Posterior vena cava (tissue), 2 donors: ENCODE measurements around the gene FMN1. TPM values are rescaled to one million over a fixed set of nuclear protein-coding genes. Genes with fewer than 3 reads are reported as not detected.
"Not testable (repeated sequence)": the region's sequence is repeated elsewhere in the genome, so short reads cannot be mapped to it uniquely, and the experiment has no call there.

ENCODE experiments used
- DNase-seq: peaks from one replicate; pipeline ENCODE4 v3.0.0-alpha.2; 2020; ENCODE audit warnings: low spot score
- intact Hi-C, 2 donors: fragments of 100-400 bp; cut with DNase I; formaldehyde crosslinking; loops; one replicate each; pipeline versions ENCODE4 v1.14.1 to v1.14.2; 2022 to 2023
- total RNA-seq, 2 donors: library from RNA; stranded (reverse); fragmentation: NEBNext Ultra II Directional; extraction: Animal tissue kit (Norgen Biotek cat#: 25700); gene quantifications; one replicate each; pipeline ENCODE4 v1.2.1, GENCODE V29; 2021
- donor health status: DM: yes; HTN: yes; CAD: no.
- donor health status: DM: yes; HTN: yes; CAD: no.

The FMN1 gene
- total RNA-seq, 2 donors from 2014 or later: 20.2 to 26.6 TPM

DNA sequence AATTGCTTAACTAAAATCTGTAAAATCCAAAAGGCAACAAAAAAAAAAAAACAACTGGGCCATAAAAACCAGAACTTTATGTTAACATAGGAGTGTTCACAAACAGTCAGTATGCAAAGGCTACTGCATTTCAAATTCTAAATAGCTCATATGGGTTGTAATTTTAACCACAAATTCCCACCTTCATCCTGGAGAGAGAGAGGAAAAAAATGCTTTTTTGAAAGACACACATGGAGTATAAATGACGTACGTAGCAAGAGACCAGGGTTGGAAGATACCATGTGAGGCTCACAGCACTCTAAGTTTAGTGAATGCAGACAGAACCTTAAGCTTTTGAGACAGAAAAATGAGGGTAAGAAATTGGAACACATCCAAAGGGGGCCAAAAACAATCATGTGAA is 115.9 kb downstream of the FMN1 start:
- intact Hi-C loops: no loop called here
- DNase-seq: no peak

DNA sequence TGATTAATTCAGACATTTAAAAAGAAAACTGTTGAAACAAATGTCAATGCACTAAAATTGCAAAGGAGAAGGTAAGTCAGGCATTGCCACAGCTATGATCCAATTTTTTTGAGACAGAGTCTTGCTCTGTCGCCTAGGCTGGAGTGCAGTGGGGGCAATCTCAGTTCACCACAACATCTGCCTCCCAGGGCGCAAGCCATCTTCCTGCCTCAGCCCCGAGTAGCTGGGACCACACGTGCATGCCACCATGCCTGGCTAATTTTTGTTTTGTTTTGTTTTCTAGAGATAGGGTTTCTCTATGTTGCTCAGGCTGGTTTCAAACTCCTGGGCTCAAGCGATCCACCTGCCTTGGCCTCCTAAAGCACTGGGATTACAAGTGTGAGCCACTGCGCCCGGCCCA is 117.6 kb downstream of the FMN1 start:
- DNase-seq: no peak
- intact Hi-C loops: no loop called here

DNA sequence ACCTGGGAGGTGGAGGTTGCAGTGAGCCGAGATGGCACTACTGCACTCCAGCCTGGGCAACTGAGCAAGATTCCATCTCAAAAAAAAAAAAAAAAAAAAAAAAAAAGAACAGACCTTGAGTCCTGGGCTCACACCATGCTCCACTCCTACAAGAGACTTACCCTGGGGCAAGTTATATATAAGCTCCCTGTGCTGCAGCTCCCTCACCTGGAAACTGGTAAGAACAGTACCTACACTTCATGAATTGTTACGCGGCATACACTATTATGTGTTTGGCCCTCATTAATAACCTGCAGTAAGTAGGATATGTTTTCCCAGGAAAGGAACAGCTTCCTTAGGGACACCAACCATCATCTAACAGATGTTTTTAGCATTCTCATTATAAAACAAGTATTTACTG is 119.6 kb downstream of the FMN1 start:
- intact Hi-C loops: no loop called here
- no peak for DNase-seq

DNA sequence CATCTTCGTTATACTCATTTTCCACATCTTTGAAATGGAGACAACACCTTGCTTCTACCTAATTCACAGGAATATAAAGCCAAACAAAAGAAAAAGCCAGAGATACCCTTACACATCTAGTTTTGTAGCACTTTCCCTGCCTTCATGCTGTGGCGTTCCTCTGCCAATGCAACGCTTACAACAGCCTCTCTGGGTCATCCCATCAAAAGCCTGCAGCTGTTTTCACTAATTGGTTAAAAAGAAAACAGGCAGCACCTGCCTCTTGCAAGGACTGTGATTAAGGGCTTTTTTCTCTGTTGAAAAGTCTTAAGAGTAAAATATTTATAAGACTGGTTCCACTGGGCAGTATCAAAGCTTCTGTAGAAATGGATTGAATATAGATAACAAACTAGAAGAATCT is 120.3 kb downstream of the FMN1 start:
- no peak for DNase-seq
- intact Hi-C loops: no loop called here

DNA sequence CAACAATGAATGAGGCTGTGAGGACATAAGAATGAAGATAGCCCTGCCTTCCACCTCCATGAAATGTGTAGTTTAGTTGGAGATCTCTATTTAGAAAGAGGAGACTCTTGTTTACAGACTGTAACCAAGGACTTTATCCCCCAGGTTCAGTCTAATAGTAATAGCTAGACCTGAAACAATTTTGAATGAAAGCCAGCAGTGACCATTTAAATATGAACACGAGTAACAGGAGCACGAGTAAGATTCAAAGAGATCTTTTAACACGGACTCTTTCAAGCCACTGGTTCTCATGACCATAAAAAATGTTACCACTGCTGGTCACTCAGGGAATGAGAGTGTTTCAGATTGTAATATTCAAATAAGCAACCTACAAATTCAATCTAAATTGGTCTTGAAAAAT is 123.1 kb downstream of the FMN1 start:
- DNase-seq: no peak
- intact Hi-C loops: no loop called here

DNA sequence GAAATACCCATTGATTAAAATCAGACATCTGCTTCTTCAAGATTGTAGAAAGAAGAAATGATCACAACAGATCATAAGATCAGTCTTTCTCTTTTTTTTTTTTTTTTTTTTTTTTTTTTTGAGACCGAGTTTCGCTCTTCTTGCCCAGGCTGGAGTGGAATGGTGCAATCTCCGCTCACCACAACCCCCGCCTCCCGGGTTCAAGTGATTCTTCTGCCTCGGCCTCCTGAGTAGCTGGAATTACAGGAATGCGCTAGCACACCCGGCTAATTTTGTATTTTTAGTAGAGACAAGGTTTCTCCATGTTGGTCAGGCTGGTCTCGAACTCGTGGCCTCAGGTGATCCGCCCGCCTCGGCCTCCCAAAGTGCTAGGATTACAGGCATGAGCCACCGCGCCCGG is 124.6 kb downstream of the FMN1 start:
- DNase-seq, intact Hi-C loops: not testable (repeated sequence)

DNA sequence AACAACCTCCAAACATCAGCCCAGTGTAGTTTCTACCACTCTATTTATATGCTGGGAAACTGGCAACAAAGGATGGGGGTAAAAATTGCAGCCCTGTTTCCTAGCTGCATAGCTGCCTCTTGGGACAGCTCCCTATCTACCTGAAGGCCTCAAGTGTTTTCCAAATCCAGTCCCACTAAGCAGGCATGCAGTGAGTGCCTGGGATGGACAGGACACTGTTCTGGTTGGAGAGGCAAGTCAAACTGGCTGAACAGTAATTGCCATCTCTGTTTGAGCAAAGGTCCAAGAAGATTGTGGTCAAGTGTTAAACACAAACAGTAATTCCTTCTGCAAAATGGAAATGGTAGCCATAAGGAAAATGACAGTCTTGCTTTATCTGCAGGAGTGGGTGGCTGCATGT is 125.4 kb downstream of the FMN1 start:
- intact Hi-C loops: no loop called here
- DNase-seq: no peak

DNA sequence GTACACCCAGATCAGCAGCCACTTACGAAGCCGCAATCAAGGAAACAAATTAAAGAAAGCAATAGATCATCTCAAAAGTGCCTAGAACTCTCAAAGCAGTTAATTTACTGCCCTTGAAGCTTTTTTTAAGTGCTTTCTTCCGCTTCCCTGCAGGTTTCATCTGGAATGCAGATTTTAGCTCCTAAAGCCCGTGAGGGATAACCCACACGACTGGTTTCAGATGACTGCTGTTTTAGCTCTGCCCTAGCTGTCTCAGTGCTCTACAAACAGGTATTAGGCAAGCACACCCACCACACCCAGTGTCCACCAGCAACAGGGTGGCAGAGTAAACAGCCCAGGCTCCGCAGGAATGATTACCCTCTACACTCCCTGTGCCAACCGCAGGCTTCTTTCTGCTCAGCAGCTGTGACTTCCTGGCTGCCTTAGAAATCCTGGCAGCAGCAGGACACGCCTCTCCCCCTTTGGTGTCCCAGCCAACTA is 126.0 kb downstream of the FMN1 start:
- no peak for DNase-seq
- intact Hi-C loops: no loop called here

DNA sequence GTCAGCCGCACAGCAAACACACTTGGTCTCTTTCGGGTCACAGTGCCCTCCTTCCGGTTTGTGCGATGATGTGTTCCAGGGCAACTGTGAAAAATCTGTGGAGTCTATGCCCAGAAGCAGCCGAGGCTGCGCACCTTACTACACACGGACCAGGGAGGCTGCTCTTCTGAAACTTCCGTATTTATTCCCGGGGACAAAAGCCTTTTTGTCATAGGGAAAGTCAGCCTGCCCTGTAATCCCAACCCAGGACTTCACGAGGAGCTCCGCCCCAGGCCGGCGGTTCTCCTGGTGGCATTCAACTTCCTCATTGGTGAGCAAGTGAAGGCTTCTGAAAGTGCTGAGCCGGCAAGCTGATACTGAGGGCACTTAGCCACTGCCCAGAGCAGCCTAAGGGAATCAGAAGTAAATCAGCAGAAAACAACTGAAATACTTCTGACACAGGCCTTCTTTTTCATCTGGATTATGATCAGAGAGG is 126.5 kb downstream of the FMN1 start:
- intact Hi-C loops: no loop called here
- DNase-seq: peak; percentile 88

DNA sequence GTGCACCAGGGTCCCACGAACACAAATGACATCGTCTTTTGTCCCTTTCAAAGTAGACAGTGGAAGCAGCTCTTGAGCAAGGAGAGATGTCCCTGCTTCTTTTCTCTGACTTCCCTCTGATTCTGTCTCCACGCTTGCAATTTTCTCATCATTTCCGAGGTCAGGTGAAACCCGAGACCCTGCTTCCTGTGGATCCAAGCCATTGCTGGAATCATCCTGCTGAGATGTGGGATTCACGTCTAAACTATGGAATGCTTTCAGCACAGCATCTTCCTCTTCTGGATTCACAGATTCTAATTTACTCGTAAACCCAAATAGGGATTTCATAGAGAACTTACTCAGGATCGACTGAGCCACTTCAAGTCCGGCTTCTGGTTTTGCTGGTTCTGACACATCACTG is 127.1 kb downstream of the FMN1 start:
- no peak for DNase-seq
- intact Hi-C loops: no loop called here

DNA sequence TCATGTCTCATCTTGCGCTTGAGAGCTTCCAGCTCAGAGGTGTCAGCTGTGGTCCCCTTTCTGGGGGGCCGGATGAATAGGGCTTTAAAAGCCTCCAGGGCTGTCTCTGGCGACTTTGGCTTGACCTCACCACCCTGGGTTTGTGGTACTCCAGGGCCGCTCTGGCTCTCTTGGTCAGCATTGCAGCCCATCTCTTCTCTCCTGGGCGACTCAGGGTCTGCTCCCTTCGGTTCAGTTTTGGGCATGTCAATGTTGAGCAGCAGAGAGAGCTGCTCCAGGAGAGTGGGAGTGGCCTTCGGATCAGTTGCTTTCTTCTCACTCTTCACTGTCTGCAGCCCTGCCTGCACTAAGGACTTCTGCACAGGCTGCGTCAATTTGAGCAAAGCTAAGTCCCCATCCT is 127.9 kb downstream of the FMN1 start:
- intact Hi-C loops: no loop called here
- DNase-seq: no peak

DNA sequence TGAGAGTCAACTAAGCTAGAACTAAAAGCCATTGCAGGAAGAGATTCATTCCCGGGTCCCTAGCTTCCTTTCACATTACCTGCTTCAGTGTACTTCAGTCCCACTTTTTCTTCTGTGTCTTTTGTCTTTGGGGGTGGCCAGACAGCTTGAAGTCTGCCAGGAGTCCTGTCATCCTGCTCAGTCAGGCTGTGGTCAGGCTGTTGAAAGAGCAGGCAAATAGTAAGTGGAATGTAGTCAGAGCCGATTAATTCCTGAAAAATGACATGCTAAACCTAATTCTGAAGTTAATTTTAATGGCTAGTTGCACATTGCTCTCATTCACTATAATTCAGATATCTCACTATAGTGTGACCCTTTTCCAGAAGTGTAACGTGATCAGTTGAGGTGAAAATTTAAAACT is 129.6 kb downstream of the FMN1 start:
- DNase-seq: no peak
- intact Hi-C loops: no loop called here

DNA sequence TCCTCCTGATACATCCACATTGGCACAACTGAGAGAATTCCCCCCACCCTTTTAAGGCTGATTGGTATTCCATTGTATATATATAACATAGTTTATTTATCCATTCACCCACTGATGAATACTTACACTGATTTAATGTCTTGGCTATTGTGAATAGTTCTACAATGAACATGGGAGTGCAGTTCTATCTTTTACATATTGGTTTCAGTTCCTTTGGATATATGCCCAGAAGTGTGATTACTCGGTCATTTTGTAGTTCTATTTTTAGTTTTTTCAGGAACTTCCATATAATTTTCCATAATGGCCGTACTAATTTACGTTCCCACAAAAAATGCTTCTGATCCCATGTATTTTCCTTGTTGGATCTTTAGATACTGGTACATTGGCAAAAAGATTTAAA is 135.3 kb downstream of the FMN1 start:
- DNase-seq: no peak
- intact Hi-C loops: no loop called here

DNA sequence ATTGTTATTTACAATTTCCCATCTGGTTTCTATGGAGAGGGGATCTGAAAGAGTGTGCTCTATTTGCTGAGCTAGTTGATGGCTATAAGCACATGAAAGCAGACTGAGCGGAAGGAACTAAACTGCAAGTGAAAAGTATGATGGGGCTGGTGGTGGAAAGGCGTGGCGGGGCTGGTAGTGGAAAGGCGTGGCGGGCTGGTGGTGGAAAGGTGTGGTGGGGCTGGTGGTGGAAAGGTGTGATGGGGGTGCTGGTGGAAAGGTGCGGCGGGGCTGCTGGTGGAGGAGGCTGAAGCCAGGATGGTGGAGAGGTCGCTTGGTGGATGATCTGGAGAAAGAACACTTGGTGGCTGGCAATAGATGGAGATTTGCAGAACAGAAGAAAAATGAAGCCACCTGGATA is 136.7 kb downstream of the FMN1 start:
- intact Hi-C loops: no loop called here
- no peak for DNase-seq

DNA sequence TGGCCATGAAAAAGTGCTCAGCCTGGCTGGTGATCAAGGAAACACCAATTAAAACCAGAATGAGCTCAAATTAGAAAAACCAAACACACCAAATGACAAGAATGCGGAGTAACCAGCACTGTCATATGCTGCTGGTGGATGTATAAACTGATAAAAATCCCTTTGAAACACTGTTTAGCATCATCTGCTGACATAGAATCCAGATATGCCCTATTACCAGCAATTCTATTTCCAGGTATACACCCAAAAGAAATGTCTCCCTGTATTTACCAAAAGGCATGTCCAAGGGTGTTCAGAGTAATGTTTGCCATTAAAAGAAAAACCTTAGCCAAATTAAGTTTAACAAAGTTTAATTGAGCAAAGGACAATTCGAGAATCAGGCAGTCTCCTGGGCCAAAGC is 138.6 kb downstream of the FMN1 start:
- intact Hi-C loops: no loop called here
- DNase-seq: no peak

DNA sequence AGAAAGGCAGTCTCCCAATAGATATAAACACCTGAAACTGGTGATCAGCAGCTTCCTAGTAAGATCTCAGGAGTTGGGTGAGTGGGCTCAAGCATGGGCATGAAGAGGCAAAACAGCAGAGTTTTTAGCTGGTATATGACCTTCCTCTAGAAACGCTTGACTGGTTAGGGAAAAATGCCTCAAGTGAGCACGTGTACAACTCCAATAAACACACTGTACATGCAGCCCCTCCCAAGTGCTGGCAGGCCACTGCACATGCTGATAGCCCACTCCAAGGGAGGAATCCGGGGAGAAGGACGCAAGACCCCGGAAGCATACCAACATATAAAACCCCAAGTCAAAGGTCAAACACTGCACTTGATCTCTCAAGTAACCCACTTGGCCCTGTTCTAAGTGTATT is 143.0 kb downstream of the FMN1 start:
- no peak for DNase-seq
- intact Hi-C loops: no loop called here

DNA sequence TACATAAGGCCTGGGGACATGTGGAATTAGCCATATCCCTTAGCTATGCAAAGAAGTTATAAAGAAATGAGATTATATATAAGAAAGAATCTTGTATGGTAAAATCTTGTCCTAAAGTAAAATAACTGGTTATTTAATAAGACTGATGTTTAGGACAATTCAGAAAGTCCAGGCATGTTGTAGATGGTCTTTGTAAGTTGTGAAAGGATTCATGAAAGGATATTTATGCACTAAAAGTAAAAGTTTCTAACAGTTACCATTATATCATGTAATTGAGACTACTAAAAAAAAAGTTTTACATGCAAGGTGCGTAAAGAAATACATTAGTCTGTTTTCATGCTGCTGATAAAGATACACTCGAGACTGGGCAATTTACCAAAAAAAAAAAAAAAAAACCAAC is 146.3 kb downstream of the FMN1 start:
- intact Hi-C loops: no loop called here
- DNase-seq: no peak

DNA sequence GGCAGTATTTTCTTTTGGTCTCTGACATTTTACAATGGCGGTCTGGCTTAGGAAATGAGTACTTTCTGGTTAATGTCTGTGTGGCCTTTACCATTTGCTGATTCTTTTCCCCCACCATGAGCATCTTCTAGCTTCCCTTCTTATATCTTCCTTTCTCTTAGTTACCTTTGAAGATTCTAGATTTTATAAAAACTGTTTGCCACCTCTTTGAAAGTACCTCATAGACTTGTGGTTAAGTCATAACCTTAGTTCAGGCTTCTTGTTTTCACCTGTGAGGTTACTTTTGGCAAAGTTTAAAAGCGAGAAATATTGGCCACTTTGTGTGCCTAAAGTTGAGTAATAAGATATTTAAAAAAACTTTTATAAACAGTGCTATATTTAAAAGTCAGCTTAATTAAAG is 147.4 kb downstream of the FMN1 start:
- intact Hi-C loops: no loop called here
- DNase-seq: no peak

DNA sequence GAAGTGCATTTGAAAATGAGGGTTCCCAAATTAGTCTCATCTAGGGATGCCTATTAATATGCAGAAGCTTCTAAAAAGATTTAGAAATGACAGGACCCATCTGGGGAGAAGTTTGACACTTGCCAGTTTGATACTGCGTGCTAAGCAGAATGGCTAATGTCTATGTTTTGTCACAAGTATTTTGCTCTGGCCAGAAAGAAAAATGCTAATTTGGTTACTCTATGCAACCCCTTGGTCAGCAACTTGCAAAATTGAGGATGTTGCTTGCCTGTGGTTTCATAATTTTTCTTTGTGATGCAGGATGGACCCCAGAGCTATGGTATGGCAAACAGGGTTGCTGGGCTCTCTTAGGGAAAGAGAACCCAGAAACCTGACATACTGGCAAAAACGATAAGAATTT is 148.2 kb downstream of the FMN1 start:
- intact Hi-C loops: no loop called here
- DNase-seq: no peak

DNA sequence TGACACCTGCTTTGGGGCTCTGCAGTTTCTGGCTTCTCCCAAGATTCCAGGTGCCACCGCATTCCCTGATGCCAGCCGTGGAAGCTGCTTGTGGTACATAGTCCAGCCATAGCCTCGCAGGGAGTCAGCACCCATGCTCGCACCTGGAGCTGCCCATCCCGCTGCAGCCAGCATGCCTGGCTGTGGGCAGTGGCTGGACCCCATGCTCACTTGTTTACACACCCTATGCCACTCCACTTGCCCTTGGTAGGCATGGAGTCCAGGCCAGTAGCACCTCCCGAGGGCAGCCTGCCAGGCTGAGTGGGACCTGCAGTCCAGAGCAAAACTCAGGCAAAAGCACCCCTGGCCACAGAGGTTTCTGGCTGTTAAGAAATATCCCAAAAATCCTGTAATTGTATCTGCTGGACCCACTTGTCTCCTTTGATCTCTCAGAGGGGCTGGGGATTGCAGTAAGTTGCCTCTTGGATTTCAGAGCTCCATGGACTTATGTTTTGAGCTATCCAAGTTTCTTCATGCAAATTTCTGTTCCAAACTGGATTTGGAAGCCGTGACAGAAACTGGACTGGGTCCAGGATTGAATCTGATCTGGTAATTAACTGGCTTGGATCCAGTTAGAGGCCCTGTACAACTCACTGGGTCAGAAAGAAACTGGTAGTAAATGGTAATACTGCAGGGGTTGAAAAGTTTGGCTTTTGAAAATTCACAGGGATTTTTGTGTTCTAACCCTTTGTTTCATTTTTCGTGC is 149.3 kb downstream of the FMN1 start:
- DNase-seq: no peak
- intact Hi-C loops: no loop called here

DNA sequence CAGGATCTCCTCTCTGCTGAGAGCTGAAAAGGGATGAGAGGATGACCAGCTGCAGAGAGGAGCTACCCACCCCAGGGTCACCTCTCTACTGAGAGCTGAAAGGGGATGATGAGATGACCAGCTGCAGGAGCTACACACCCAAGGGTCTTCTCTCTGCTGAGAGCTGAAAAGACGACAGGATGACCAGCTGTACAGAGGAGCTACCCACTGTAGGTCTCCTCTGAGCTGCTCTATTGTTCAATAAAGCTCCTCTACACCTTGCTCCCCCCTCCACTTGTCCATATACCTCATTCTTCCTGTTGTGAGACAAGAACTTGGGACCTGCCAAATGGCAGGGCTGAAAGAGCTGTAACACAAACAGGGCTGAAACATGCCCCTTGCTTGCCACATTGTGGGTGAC is 149.9 kb downstream of the FMN1 start:
- intact Hi-C loops: no loop called here
- no peak for DNase-seq

DNA sequence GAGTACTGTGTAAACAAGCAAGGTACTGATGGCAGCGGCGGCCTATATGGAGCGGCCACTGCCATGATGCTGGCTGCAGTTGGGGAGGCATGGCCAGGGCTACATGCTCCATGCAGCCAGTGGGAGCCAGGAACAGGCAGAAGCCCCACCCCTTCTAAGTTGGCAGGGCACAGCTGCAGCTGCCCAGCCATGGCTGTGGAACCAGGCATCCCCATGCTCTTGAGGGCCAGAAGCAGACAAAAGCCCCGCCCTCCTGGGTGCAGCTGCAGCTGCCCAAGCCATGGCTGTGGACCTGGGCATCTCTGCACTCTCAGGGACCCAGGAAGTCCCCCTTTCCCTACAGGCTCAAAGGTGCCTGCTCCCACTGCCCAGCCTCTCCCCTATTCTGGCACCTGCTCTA is 150.9 kb downstream of the FMN1 start:
- DNase-seq: no peak
- intact Hi-C loops: no loop called here
